ENCODE results near the gene HRH2.
"Not testable (repeated sequence)": the region's sequence is repeated elsewhere in the genome, so short reads cannot be mapped to it uniquely, and the experiment has no call there.

Gene HRH2

GRCh38 chr5:175746851-175747250, 89.0 kb downstream of the HRH2 start:
- DNase-seq = no peak

GRCh38 chr5:175747539-175748060, 89.7 kb downstream of the HRH2 start:
- no peak for DNase-seq

- DNase-seq = no peak
Observed at GRCh38 chr5:175748650-175749049, 90.8 kb downstream of the HRH2 start.

- DNase-seq = no peak
Observed at GRCh38 chr5:175749591-175749990, 91.7 kb downstream of the HRH2 start.

- DNase-seq = no peak
Observed at GRCh38 chr5:175750511-175750931, 92.7 kb downstream of the HRH2 start.

- no peak for DNase-seq
Observed at GRCh38 chr5:175751369-175751768, 93.5 kb downstream of the HRH2 start.

- no peak for DNase-seq
Observed at GRCh38 chr5:175752826-175753535, 95.1 kb downstream of the HRH2 start.

- no peak for DNase-seq
Observed at GRCh38 chr5:175753536-175754402, 95.9 kb downstream of the HRH2 start.

GRCh38 chr5:175759991-175760390, 102.1 kb downstream of the HRH2 start:
- not testable (repeated sequence) for DNase-seq
